GM19193 (cell line): ENCODE measurements around the gene GPR137B.

ENCODE experiments used
- POLR2A ChIP-seq: IDR thresholded peaks from 4 replicates; pipeline ENCODE4 v1.6.1; 2011; ENCODE audit not compliant: insufficient read depth, insufficient read length; ENCODE audit errors: extremely low read depth

The GPR137B gene

DNA sequence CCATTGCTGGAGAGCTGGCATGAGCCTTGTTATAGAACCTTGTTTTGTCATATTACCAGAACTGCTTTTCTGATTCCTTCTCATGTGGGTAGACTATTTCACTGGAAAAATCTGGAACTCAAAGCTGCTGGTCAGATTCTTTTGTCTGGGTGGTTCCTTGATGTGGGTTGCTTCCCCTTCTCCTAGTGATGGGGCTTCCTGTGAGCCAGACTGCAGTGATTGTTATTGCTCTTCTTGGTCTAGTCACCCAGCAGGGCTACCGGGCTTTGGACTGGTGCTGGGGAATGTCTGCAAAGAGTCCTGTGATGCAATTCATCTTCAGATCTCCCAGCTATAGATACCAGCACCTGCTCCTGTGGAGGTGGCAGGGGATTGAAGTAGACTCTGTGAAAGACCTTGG lies 59.4 kb downstream of the GPR137B start:
- TF ChIP-seq POLR2A: no peak

DNA sequence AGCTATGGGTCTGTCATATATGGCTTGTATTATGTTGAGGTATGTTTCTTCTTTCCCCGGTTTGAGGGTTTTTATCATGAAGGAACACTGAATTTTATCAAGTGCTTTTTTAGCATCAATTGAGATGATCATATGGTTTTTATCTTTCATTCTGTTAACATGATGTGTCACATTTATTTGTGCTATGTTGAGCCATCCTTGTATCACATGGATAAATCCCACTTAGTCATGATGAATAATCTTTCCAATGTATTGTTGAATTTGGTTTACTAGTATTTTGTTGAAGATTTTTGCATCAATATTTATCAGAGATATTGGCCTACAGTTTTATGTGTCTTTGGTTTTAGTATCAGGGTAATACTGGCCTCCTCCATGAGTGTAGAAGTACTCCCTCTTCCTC lies 61.7 kb downstream of the GPR137B start:
- no peak for TF ChIP-seq POLR2A

DNA sequence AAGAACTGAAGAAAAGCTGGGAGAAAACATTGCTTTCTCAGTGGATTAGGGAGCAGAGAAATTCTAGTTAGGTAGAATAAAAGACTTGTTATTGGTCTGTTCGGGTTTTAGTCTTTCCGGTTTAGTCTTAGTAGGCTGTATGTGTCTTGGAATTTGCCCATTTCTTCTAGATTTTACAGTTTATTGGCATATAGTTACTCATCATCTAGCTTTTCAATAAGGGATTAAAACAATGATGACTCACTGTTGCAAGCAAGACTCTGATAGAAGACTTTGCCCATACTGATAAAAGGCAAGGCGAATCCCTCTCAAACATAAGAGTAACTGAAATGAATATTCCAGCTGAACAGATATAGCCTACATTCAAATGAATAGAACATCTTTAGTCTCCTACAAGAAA lies 62.3 kb downstream of the GPR137B start:
- no peak for TF ChIP-seq POLR2A

DNA sequence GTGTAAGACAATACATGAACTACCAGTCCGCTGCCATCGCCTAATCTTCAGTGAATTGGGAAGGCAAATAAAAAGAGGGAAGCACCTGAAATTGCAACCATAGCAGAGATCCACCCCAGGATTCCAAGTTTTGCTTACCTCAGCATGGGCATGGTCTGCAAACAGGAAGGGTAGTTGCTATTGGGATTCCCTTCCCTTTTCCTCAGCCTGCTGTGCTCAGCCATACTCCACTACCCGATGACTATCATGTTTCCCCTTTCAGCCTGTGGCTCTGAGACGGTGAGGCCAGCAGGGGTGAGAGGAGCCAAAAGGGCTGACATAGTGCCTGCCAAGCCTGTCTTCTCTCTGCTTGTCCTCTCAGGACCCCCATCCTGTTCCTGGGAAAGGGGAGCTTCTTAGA lies 64.2 kb downstream of the GPR137B start:
- TF ChIP-seq POLR2A: no peak

DNA sequence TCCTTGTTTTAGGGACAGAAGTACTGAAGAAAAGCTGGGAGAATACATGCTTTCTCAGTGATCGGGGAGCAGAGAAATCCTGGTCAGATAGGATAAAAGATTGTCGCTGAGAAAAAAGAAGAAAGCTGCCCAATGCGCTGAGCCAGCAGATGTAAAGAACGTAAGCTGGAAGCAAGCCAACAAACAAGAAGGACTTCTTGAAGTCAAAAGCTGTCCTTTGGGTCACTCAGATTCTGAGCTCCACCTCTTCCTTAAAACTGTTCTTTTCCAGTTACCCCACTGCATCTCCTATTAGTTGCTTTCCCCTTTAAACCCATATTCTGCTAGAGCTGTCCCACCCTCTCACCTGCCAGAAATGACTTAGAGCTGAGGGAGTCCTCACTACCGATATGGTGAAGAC lies 64.8 kb downstream of the GPR137B start:
- no peak for TF ChIP-seq POLR2A

DNA sequence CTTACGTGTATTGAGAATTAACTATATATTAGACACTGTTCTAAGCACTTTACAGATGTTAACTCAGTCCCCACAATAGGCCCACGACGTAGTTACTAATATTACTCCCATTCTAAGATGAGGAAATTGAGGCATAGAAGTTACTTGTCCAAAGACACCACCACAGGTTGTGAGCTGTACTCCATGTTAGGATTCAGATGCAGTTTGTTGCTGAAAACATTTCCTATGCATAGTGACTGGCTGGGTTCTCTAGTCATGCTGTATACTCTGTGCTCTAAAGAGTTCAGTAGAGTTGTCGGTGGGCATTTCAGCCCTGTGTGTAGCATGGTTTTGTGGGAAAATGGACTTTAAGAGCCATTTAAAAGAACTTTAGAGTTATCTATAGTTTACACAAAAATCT lies 65.2 kb downstream of the GPR137B start:
- TF ChIP-seq POLR2A: no peak

DNA sequence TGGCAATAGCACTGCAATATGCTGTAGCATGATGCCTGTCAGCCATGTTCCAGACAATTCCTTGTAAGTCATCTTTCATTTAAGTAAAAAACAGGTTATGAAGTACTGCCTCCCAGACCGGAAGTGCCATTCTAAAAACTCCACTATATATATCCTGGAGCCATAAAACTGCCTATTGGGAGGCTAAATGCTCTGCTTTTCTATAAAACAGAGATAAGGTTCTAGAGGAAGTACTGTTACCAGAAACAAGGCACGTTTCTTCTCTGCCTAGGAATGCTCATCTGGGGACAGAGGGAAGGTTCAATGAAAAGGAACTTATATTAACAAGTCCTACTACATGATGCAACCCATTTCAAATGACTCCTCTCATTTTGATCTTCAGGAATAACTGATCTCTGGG lies 66.8 kb downstream of the GPR137B start:
- no peak for TF ChIP-seq POLR2A

DNA sequence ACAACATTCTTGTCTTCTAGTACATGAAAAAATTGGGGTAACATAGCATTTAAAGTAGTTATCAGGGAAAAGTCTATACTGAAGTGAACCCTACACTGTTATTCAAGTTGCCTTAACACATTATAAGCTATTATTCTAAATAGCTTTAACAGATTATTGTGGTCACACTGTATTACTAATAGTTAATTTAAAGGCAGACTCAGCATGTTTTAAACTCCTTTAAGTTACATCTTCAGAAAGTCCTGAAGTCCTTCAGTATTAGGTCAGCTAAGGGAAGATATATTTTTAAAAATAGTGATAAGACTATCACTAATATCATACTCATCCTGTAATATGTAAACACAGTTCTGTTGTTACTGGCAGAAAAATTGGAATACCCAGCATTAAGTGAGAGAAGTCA lies 67.4 kb downstream of the GPR137B start:
- TF ChIP-seq POLR2A: no peak

DNA sequence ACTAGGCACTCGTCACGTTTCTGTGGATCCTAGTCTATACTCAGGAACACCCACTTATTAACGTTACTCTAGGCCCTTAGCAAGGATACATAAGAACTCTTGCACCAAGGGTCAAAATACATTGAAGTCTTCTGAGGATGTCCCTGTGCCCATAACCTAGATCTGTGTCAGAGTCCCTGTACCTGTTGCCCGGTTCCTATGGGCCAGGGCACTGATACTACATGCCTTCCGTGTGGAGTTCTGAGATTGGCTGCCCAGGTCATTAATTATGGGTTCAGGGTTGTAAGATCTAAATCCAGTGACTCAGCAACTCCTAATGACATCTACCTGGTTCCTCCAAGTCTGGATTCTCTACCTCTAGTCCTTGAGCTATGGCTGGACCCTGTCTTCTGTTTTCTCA lies 69.5 kb downstream of the GPR137B start:
- TF ChIP-seq POLR2A: no peak

DNA sequence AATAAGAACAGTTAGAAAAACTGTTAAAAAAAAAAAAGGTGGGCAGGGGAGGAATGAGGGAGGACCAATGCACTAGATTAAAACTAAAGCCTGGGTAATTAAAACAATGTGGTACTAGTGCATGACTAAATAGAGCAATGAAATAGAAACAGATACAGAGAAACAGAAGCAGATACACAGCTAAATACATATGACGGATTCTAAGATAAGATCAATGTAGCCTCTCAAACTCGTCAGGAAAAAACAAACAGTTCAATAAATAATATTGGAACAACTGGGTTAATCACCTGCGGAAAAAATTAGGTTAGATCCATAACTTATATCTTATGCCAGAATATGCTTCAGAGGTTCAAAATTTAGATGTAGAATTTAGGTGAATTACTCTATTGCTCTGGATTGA lies 71.2 kb downstream of the GPR137B start:
- no peak for TF ChIP-seq POLR2A

DNA sequence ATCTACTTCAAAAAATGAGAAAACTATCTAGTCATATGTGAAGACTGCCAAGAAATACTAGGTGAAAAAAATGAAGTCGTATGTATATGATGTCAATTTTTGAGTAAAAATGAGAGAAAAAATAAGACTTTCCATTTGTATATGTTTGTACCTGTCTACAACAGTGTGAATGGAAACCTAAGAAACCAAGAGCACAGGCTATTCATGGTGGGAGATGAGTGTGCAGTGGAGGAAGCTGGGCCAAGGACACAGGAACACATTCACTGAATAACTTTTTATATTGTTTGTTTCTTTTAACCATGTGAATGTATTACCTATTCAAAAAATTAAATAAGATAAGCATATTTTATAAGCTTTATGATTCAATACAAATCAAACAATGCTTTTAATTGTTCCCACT lies 72.4 kb downstream of the GPR137B start:
- no peak for TF ChIP-seq POLR2A

DNA sequence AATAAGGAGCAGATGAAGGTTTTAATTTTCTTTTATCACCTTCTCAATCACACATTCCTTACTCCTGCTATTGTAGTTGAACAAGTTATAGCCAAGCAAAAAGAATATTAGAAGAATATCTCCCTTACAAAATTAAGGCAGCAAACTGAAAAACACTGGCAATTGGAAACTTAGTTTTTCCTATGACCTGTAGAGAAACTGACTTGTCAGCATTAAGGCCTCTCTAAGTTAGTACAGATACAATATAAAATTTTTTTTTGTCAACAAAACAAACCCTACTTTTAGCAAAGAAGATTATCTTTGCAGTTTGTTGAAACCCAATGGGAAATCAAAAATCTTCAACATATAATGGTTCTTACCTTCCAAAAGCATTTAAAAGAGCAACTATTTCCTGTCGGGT lies 78.1 kb downstream of the GPR137B start:
- TF ChIP-seq POLR2A: no peak

DNA sequence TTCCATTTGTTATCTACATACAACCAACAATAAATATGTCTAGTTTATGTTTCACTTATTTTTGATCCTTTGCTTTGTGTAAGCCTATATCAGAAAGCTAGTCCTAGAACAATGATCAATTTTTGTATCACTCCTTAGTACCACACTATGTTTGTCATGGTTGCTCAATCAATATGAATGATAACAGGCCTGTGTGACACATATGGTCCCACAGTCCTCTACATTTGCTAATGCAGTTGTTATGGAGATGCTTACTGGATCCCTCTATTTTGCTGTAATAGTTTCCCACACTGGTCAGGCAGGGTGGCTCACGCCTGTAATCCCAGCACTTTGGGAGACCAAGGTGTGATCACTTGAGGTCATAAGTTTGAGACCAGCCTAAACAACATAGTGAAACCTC lies 80.3 kb downstream of the GPR137B start:
- TF ChIP-seq POLR2A: no peak

DNA sequence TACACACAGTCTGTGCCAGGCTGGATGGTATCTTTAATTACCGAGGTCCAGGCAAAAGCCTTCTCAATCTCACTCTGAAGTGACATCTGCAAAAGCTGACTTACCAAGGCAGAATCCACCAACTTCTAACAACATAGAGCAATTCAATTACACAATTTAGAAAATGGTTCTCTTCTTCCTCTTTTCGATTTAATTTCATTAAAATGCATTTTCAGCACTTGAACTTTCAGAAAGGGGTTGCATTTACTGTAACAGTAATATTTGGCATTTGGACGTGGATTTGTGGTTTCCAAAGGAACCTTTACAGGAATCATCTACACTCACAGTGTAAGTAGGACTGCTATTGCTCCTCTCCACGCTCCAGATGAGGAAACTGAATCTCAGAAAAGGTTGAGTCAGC lies 86.1 kb downstream of the GPR137B start:
- no peak for TF ChIP-seq POLR2A

DNA sequence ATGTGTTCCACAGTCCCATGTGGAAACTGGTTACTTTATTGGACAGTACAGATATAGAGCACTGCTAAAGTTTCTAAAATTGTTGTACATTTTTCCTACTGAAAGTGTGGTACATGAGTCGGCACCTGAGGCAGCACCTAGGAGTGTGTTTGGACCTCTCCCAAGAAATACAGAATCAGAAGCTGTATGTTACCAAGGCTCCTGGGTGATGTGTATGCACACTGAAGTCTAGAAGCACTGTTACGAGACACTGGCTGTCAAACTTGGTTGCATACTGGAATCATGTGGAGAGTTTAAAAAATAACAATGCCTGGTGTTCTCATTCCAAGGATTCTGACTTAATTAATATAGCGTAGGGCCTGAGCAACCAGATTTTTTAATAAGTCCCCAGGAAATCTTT lies 92.8 kb downstream of the GPR137B start:
- TF ChIP-seq POLR2A: no peak

DNA sequence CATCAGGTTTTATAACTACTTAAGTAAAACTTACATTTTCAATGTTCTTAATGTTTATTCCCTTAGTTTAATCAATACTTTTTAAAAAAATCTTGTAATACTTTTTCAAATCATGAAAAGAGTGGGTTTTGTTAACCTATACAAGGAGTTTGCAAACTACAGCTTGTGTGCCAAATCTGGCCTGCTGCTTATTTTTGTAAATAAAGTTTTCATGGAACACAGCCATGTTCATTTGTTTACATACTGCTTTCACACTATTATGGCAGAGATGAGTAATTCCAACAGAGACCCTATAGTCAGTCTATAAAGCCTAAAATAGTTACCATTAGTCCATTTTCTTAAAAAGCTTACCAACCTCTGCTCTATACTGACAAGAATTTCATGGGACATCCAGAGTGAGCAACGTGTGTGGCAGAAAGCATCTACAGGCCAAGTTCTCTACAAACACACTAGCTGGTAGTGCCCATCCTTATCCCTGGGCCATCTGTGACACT lies 96.8 kb downstream of the GPR137B start:
- no peak for TF ChIP-seq POLR2A

DNA sequence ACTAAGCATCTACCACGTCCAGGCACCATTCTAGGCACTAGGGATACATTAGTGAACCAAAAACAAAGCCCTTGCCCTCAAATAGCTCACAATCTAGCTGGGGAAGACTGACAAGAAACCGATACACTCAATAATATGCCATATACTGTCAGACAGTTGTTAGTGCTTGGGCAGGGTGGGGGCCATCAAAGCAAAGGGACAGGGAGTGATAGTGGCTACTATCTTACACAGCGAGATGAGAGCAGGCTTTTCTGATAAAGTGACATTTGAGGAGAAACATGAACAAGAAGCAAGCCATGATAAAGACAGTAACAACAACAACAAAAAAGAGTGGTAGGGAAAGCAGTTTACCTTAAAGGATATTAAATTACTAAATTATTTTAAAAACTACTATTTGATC lies 98.3 kb downstream of the GPR137B start:
- no peak for TF ChIP-seq POLR2A
